ENCODE measurements around the gene IQGAP2. TPM values are rescaled to one million over a fixed set of nuclear protein-coding genes. Genes with fewer than 3 reads are reported as not detected.

The IQGAP2 gene
- total and polyA plus RNA-seq, 2 of the 8 experiments (the other 6 are each of a cell fraction or from before 2014, with no cell fraction given), result 19.7 to 66.0 TPM

GRCh38 chr5:76527685-76528161 is 124.6 kb downstream of the IQGAP2 start:
- Histone ChIP-seq H3K4ac (replicated peaks; ENCODE audit: insufficient read length, low read depth, low read length) (no peak overlapping the region), H2BK15ac (ENCODE audit: low read length) (no peak overlapping the region), H3K9ac (replicated peaks in 1 of 4; ENCODE audit: extremely low read depth in 1 of 4, low read depth in 3 of 4, low read length in 3 of 4) (no peak overlapping the region), H2AK5ac (ENCODE audit: low read depth, low read length) (no peak overlapping the region), H3K4me2 (ENCODE audit: insufficient read depth in 1 of 2, low read depth in 2 of 2, low read length in 2 of 2) (no peak overlapping the region), H3K18ac (ENCODE audit: extremely low read depth, low read length) (no peak overlapping the region), H3K27ac (ENCODE audit: low read depth, low read length) (no peak overlapping the region), H3K79me1 (ENCODE audit: low read depth, low read length) (no peaks in the 10 kb centered on the region; the same call in 1 of the 2 replicates), H2BK12ac (ENCODE audit: low read depth, low read length) (no peak overlapping the region), H3K9me3 (ENCODE audit: insufficient read depth in 2 of 2, low read depth in 1 of 2, low read length in 1 of 2) (peaks cover 0 to 2% of the 10 kb centered on the region in 2 experiments; a peak in 1 of 4 replicates), H2BK5ac (ENCODE audit: low read depth, low read length) (no peak overlapping the region), H4K91ac (replicated peaks; ENCODE audit: insufficient read length, low read length) (no peak overlapping the region), H3K27me3 (replicated peaks in 1 of 4; ENCODE audit: control insufficient read depth in 3 of 4, extremely low read depth in 1 of 4, insufficient read depth in 3 of 4, low read length in 3 of 4) (no peaks in the 10 kb centered on the region; a peak in 1 of 7 replicates), H3K4me1 (replicated peaks in 1 of 4; ENCODE audit: control insufficient read depth in 3 of 4, insufficient read depth in 4 of 4, low read length in 3 of 4) (peaks cover 0 to 17% (median 9%) of the 10 kb centered on the region in 4 experiments; a peak in 6 of 7 replicates), H4K5ac (ENCODE audit: insufficient read length, low read depth, low read length) (no peak overlapping the region), H3K36me3 (ENCODE audit: control insufficient read depth in 2 of 4, insufficient read depth in 4 of 4, low read length in 3 of 4) (no peaks in the 10 kb centered on the region), H3K4me3 (ENCODE audit: extremely low read depth in 1 of 4, insufficient read depth in 2 of 4, low read depth in 3 of 4, low read length in 4 of 4) (no peak overlapping the region), H2AFZ (ENCODE audit: low read length) (no peak overlapping the region), H3K23ac (ENCODE audit: insufficient read length) (no peak overlapping the region), H3K23me2 (ENCODE audit: low read depth, low read length) (0 out of 2 replicates have a peak, but pooled peaks cover 2% of the 10 kb centered on the region), H4K20me1 (replicated peaks in 1 of 2; ENCODE audit: control insufficient read depth in 1 of 2, insufficient read depth in 2 of 2, low read length in 2 of 2) (no peaks in the 10 kb centered on the region), H3K79me2 (ENCODE audit: control insufficient read depth in 1 of 2, insufficient read depth in 2 of 2, low read length in 2 of 2) (peaks cover 0 to 20% of the 10 kb centered on the region in 2 experiments; a peak in 3 of 4 replicates), H3K14ac (ENCODE audit: insufficient read length) (no peak overlapping the region), H2BK120ac (replicated peaks; ENCODE audit: low read depth, low read length) (no peak overlapping the region), H4K8ac (ENCODE audit: extremely low read depth, insufficient read depth, low read length) (no peak overlapping the region), H3K56ac (replicated peaks; ENCODE audit: insufficient read length, low read depth, low read length) (no peak overlapping the region), H2BK20ac (ENCODE audit: low read length) (no peak overlapping the region)
- no peak for TF ChIP-seq SP2 (IDR thresholded peaks at IDR 0.05; ENCODE audit: low read length)
- FAIRE-seq (no peak), DNase-seq (ENCODE audit: low read depth in 1 of 2, low spot score in 2 of 2) (no peak)
- POLR2A ChIA-PET (ENCODE audit: partially characterized antibody), result no interaction called here
- WGBS, 2 experiments (ENCODE audit: extremely low coverage in 1 of 2, insufficient coverage in 1 of 2, insufficient read length in 1 of 2, insufficient replicate concordance in 2 of 2, low coverage in 1 of 2, low lambda C conversion rate in 2 of 2, missing lambda C conversion rate in 1 of 2), result 80% methylated on average over 2 of the region's 2 CpGs; no CpG with 5 or more reads in 1 of the 2 experiments
- CTCF ChIA-PET (ENCODE audit: partially characterized antibody), result interaction anchor here (1.0 to 1.4 kb wide), 3 partner anchors 37 to 125 kb away, joined by 3 to 5 read pairs (median 5); partner anchors contain the start of gene IQGAP2

Measured in H1 (cell line).